Lower lobe of right lung (tissue), 2 donors: ENCODE results near the gene TATDN3. TPM values are rescaled to one million over a fixed set of nuclear protein-coding genes. Genes with fewer than 3 reads are reported as not detected.

Source experiments
- ATAC-seq, 2 donors: fragments of 200-7000 bp; cut with Tn5 transposase; one replicate each; pipeline ENCODE4 v1.9.1; 2020 to 2022; ENCODE audit warnings: mild to moderate bottlenecking in 2 of 2, moderate library complexity in 2 of 2
- DNase-seq: peaks from one replicate; pipeline ENCODE4 v3.0.0-alpha.2; 2020
- H3K27ac ChIP-seq: fragments of 200-600 bp; one replicate; pipeline ENCODE4 v1.8.0; 2022
- H3K27me3 ChIP-seq: fragments of 200-600 bp; one replicate; pipeline ENCODE4 v1.8.0; 2022; ENCODE audit warnings: low read depth
- H3K36me3 ChIP-seq: fragments of 200-600 bp; one replicate; pipeline ENCODE4 v1.8.0; 2022; ENCODE audit warnings: mild to moderate bottlenecking
- H3K4me1 ChIP-seq: fragments of 200-600 bp; one replicate; pipeline ENCODE4 v1.8.0; 2022
- H3K4me3 ChIP-seq: fragments of 200-600 bp; one replicate; pipeline ENCODE4 v1.8.0; 2022; ENCODE audit warnings: mild to moderate bottlenecking
- H3K9me3 ChIP-seq: fragments of 200-600 bp; one replicate; pipeline ENCODE4 v1.8.0; 2022
- intact Hi-C: fragments of 100-400 bp; cut with DNase I; formaldehyde crosslinking; loops from one replicate; pipeline ENCODE4 v1.11.0; 2022
- total RNA-seq: library from RNA; stranded (reverse); fragmentation: NEBNext Ultra II Directional; extraction: Animal tissue kit (Norgen Biotek cat#: 25700); gene quantifications from one replicate; pipeline ENCODE4 v1.2.1, GENCODE V29; 2021
- TF ChIP-seq, protein P1 (sequence below): fragments of 200-600 bp; IDR thresholded peaks from one replicate; pipeline ENCODE4 v1.8.0; 2022; ENCODE audit warnings: antibody characterized with exemption, mild to moderate bottlenecking
- donor health status: DM: no; HTN: yes; CAD: no; lungs with severe emphysema.

The TATDN3 gene
- total RNA-seq, 1 donor from 2014 or later: 12.3 TPM

GRCh38 chr1:212752252-212752933 is 39.3 kb upstream of the TATDN3 start:
- intact Hi-C loops: no loop called here
- Histone ChIP-seq H3K36me3 (no peaks in the 10 kb centered on the region), H3K4me1 (peaks cover 49% of the 10 kb centered on the region), H3K4me3 (peak overlapping the region; percentile 1), H3K27ac (no peak overlapping the region), H3K9me3 (no peaks in the 10 kb centered on the region), H3K27me3 (no peaks in the 10 kb centered on the region)
- peak; percentile 76 to 77 for ATAC-seq
- DNase-seq: no peak
- TF ChIP-seq, protein P1, sequence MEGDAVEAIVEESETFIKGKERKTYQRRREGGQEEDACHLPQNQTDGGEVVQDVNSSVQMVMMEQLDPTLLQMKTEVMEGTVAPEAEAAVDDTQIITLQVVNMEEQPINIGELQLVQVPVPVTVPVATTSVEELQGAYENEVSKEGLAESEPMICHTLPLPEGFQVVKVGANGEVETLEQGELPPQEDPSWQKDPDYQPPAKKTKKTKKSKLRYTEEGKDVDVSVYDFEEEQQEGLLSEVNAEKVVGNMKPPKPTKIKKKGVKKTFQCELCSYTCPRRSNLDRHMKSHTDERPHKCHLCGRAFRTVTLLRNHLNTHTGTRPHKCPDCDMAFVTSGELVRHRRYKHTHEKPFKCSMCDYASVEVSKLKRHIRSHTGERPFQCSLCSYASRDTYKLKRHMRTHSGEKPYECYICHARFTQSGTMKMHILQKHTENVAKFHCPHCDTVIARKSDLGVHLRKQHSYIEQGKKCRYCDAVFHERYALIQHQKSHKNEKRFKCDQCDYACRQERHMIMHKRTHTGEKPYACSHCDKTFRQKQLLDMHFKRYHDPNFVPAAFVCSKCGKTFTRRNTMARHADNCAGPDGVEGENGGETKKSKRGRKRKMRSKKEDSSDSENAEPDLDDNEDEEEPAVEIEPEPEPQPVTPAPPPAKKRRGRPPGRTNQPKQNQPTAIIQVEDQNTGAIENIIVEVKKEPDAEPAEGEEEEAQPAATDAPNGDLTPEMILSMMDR: no peak

DNA sequence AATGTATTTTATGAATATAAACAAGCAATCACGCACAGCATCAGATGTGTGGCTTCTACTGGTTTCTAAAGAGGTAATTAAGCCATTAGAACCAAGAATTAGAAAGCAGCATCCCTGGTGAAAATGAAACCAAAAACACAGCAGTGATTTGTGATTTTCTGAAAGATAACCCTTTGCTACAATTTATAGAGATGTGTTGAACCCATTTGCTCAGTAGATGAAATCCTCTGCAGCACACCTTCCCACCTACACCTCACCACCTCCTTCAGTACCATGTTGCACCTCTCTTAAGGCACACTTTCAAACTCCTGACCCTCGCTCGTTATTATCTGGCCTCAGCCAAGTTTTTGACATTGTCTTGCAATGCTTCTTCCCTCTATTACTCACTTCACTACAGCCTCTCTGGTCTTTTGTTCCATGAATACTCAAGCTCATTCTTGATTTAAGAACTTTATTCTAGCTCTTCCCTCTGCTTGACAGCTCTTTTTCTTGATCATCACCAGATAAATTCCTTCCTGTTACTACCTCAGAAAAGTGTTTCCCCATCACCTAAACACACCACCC is 38.7 kb upstream of the TATDN3 start:
- no peaks in the 10 kb centered on the region for H3K9me3 ChIP-seq
- H3K27ac ChIP-seq: no peak overlapping the region
- no peak for DNase-seq
- TF ChIP-seq, protein P1: no peak
- peak in 1 of 2 donors; percentile 30 for ATAC-seq
- peaks cover 49% of the 10 kb centered on the region for H3K4me1 ChIP-seq
- H3K27me3 ChIP-seq: no peaks in the 10 kb centered on the region
- peak overlapping the region; percentile 1 for H3K4me3 ChIP-seq
- intact Hi-C loops: no loop called here
- H3K36me3 ChIP-seq: no peaks in the 10 kb centered on the region

DNA sequence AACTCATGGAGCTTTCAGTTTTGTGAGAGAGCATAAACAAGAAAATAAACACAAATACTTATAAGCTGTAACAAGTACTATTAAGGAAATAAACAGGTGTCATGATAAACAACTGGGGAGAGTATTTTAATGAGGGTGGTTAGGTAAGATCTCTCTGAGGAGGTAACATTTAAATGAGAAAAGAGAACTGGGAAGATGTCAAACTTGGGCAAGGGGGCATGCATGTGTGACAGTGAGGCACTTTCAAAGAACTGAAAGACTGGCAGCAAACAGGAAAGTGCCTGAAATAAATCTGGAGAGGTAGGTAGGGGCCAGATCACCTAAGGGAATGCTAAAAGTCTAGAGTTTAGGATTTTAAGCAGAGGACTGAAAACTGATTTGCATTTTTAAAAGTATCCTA is 37.9 kb upstream of the TATDN3 start:
- H3K36me3 ChIP-seq: no peaks in the 10 kb centered on the region
- H3K27ac ChIP-seq: no peak overlapping the region
- peaks cover 49% of the 10 kb centered on the region for H3K4me1 ChIP-seq
- DNase-seq (no peak), ATAC-seq (no peak)
- no peak overlapping the region for H3K4me3 ChIP-seq
- intact Hi-C loops: no loop called here
- TF ChIP-seq, protein P1: no peak
- no peaks in the 10 kb centered on the region for H3K9me3 ChIP-seq
- H3K27me3 ChIP-seq: no peaks in the 10 kb centered on the region

- no peak overlapping the region for H3K27ac ChIP-seq
- DNase-seq (no peak), ATAC-seq (no peak)
- TF ChIP-seq, protein P1: no peak
- no peaks in the 10 kb centered on the region for H3K36me3 ChIP-seq
- no peaks in the 10 kb centered on the region for H3K27me3 ChIP-seq
- peaks cover 49% of the 10 kb centered on the region for H3K4me1 ChIP-seq
- intact Hi-C loops: no loop called here
- no peak overlapping the region for H3K4me3 ChIP-seq
- no peaks in the 10 kb centered on the region for H3K9me3 ChIP-seq
These were observed 37.5 kb upstream of the TATDN3 start for GRCh38 chr1:212754193-212754592.

DNA sequence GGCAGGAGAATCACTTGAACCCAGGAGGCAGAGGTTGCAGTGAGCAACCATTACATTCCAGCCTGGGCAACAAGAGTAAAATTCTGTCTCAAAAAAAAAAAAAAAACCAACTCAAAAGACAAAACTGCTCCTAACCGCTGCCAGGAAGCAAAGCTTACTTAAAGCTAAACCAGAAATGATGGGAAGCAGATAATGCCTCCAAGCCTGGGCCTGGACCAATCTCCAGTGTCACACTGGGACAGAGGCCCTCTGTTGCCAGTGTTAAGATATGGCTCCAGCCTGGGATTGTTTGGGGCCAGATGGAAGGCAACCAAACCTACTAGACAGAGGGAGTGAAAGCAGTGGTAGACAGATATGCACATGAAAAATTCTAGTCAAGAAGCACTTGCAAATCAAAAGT is 37.0 kb upstream of the TATDN3 start:
- intact Hi-C loops: no loop called here
- Histone ChIP-seq H3K27ac (no peak overlapping the region), H3K4me1 (peaks cover 45% of the 10 kb centered on the region), H3K27me3 (no peaks in the 10 kb centered on the region), H3K9me3 (no peaks in the 10 kb centered on the region), H3K4me3 (no peak overlapping the region), H3K36me3 (no peaks in the 10 kb centered on the region)
- TF ChIP-seq, protein P1: no peak
- no peak for DNase-seq
- no peak for ATAC-seq
